ENCODE results near the gene BAZ1B.
"Not testable (repeated sequence)": the region's sequence is repeated elsewhere in the genome, so short reads cannot be mapped to it uniquely, and the experiment has no call there.

GRCh38 chr7:73420016-73420415 is 102.1 kb downstream of the BAZ1B start:
- not testable (repeated sequence) for TF ChIP-seq CTCF, POLR2A, EP300 (IDR thresholded peaks at IDR 0.05)

All from ovary (tissue), 3 donors.